Measurements from ENCODE around the gene TBC1D9. TPM values are rescaled to one million over a fixed set of nuclear protein-coding genes. Genes with fewer than 3 reads are reported as not detected.

TBC1D9 gene
- total RNA-seq, 1 donor from 2014 or later, result 42.6 TPM

DNA sequence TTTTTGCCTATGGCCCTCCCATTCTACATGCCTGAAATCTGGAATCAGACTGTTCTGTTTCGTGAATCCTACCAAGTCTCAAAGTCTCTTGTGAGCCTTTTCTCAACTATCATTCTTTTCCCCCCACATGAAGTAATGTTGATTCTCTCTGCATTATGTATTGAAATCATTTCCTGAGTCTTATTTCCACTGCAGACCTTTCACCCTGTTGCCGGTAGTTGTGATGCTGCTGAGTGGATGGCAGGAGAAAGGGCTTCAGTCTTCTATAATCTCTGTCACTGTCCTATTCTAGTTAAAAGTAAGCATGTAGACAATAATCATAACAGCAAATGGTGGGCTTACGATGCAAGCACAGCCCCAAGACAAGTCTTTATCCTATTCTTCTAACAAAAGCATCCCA, 75.0 kb downstream of the TBC1D9 start:
- intact Hi-C loops (cut with DNase I), result no loop called here
- ATAC-seq, result no peak
- H3K27ac ChIP-seq, result no peak overlapping the region
- TF ChIP-seq, protein P1, sequence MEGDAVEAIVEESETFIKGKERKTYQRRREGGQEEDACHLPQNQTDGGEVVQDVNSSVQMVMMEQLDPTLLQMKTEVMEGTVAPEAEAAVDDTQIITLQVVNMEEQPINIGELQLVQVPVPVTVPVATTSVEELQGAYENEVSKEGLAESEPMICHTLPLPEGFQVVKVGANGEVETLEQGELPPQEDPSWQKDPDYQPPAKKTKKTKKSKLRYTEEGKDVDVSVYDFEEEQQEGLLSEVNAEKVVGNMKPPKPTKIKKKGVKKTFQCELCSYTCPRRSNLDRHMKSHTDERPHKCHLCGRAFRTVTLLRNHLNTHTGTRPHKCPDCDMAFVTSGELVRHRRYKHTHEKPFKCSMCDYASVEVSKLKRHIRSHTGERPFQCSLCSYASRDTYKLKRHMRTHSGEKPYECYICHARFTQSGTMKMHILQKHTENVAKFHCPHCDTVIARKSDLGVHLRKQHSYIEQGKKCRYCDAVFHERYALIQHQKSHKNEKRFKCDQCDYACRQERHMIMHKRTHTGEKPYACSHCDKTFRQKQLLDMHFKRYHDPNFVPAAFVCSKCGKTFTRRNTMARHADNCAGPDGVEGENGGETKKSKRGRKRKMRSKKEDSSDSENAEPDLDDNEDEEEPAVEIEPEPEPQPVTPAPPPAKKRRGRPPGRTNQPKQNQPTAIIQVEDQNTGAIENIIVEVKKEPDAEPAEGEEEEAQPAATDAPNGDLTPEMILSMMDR (IDR thresholded peaks at IDR 0.05), result no peak
- H3K9me3 ChIP-seq, result no peaks in the 10 kb centered on the region
- no peak overlapping the region for H3K4me3 ChIP-seq
- H3K36me3 ChIP-seq, result peaks cover 54% of the 10 kb centered on the region
- no peak for DNase-seq
- no peaks in the 10 kb centered on the region for H3K4me1 ChIP-seq
- H3K27me3 ChIP-seq (ENCODE audit: low read depth), result no peaks in the 10 kb centered on the region

DNA sequence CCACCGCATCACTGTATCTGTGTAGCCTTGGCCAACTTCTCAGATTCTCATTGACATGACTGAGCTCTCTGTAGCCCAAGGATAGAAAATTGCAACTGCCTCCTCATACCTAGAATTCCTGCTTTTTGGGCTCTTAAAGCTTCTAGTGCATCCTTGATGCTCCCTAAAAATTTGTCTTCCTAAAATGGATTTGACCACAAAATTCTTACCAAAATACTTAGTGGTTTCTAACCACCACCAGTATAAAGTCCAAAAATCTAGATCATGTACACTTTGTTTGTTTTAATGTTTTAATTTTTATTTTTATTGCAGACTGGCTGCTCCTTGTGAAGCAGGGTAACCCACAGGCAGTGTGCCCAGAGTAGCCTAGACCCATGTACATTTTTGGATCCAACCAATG, 75.5 kb downstream of the TBC1D9 start:
- H3K36me3 ChIP-seq, result peaks cover 56% of the 10 kb centered on the region

DNA sequence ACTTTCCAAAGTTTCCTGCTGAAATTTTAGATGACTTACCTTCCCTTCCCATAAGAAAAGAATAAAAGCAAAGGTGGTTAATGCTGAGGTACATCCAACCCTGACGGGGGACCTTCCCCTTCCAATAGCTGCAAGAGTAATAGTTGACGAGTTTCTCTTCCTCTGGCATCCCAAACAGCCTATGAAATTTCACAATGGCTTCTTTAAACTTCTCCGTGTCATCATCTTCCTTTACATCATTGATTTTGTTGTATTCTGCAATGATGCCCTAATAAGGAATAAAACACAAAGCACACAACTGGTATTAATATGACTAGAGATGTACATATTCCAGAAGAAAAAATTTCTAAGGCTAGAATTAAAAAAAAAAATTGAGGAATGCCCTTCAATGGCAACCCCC, 76.6 kb downstream of the TBC1D9 start:
- Histone ChIP-seq H3K4me3 (no peak overlapping the region), H3K36me3 (peaks cover 47% of the 10 kb centered on the region), H3K27me3 (ENCODE audit: low read depth) (no peaks in the 10 kb centered on the region), H3K9me3 (no peaks in the 10 kb centered on the region), H3K4me1 (no peaks in the 10 kb centered on the region), H3K27ac (no peak overlapping the region)
- ATAC-seq (no peak), DNase-seq (no peak)
- intact Hi-C loops (cut with DNase I), result no loop called here
- TF ChIP-seq, protein P1 (IDR thresholded peaks at IDR 0.05), result no peak

More for the DNA sequence above, 75.5 kb downstream of the TBC1D9 start:
- Histone ChIP-seq H3K4me1 (no peaks in the 10 kb centered on the region), H3K27ac (no peak overlapping the region), H3K9me3 (no peaks in the 10 kb centered on the region), H3K4me3 (no peak overlapping the region), H3K27me3 (ENCODE audit: low read depth) (no peaks in the 10 kb centered on the region)
- TF ChIP-seq, protein P1 (IDR thresholded peaks at IDR 0.05), result no peak
- DNase-seq (no peak), ATAC-seq (no peak)
- intact Hi-C loops (cut with DNase I), result no loop called here

DNA sequence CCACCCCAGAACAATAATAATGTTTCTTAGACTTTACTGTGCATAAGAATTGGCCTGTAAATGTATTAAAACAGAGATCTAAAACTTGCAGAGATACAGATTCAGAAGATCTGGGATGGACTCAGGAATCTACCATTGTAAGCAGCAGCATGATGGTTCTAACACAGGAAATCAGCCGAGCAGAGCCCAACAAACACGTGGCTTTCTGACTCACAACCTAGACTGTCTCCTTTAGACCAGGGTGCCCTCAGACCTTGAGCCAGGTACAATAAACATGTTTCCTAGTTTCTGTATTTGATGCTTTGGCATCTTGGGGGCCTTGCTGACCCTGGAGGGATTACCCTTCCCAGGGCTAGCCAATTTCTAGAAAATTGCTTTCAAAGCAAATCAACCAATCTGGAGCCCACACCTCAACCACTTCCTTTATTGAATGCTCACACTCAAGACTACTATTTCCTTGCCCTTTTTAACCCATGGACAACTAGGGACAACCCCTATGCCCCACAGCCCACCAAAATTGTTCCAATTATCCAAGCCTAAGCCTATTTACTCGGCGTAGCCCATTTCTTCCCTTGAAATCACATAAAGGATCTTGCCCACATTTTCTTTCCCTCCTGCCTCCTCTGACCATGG, 80.5 kb downstream of the TBC1D9 start:
- H3K4me3 ChIP-seq, result no peak overlapping the region
- TF ChIP-seq, protein P1 (IDR thresholded peaks at IDR 0.05), result no peak
- no peaks in the 10 kb centered on the region for H3K4me1 ChIP-seq
- no peak overlapping the region for H3K27ac ChIP-seq
- peaks cover 45% of the 10 kb centered on the region for H3K36me3 ChIP-seq
- no peaks in the 10 kb centered on the region for H3K9me3 ChIP-seq
- no peak for DNase-seq
- H3K27me3 ChIP-seq (ENCODE audit: low read depth), result no peaks in the 10 kb centered on the region
- intact Hi-C loops (cut with DNase I), result no loop called here
- no peak for ATAC-seq

DNA sequence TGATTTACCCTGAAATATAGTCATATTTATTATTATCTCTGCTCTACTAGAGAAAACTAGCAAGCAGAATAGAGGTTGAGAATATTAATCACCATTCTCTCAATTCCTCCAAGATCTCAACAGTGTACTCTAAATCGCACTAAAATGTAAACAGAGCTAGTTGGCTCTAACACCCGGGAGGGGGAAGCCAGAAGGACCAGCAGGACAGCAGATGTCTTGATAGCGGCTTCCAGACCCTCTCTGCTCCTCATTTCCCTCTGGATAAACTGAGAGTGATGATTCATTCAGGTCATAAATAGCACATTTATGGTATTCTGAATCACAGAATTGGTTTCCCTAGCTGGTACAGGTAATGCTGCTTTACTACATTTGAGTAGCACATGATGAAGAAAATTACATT, 82.5 kb downstream of the TBC1D9 start:
- no peak overlapping the region for H3K27ac ChIP-seq
- H3K27me3 ChIP-seq (ENCODE audit: low read depth), result no peaks in the 10 kb centered on the region
- TF ChIP-seq, protein P1 (IDR thresholded peaks at IDR 0.05), result no peak
- peaks cover 55% of the 10 kb centered on the region for H3K36me3 ChIP-seq
- H3K4me1 ChIP-seq, result no peaks in the 10 kb centered on the region
- no peak for ATAC-seq
- no peaks in the 10 kb centered on the region for H3K9me3 ChIP-seq
- no peak overlapping the region for H3K4me3 ChIP-seq
- intact Hi-C loops (cut with DNase I), result no loop called here
- DNase-seq, result no peak

Data from lower lobe of right lung (tissue), 2 donors.